SJSA1 (cell line): Measurements from ENCODE around the gene CAPZA1. TPM values are rescaled to one million over a fixed set of nuclear protein-coding genes. Genes with fewer than 3 reads are reported as not detected.

Experiments used
- DNase-seq, 2 experiments: peaks; one replicate each; pipeline ENCODE4 v3.0.0-alpha.2; 2015 to 2020; ENCODE audit warnings: low spot score in 2 of 2, low read depth in 1 of 2
- H3K27ac ChIP-seq: fragments of 250-450 bp; sonication (Bioruptor Pico); 2 replicates; pipeline ENCODE4 v1.5.1; 2020; ENCODE audit warnings: mild to moderate bottlenecking, moderate library complexity
- H3K27me3 ChIP-seq: fragments of 250-450 bp; sonication (Bioruptor Pico); replicated peaks from 2 replicates; pipeline ENCODE4 v1.5.1; 2020; ENCODE audit warnings: mild to moderate bottlenecking, moderate library complexity
- H3K36me3 ChIP-seq: fragments of 250-450 bp; sonication (Bioruptor Pico); 2 replicates; pipeline ENCODE4 v1.5.1; 2020; ENCODE audit warnings: mild to moderate bottlenecking
- H3K4me1 ChIP-seq: fragments of 250-450 bp; sonication (Bioruptor Pico); replicated peaks from 2 replicates; pipeline ENCODE4 v1.6.1; 2021; ENCODE audit warnings: mild to moderate bottlenecking
- H3K4me3 ChIP-seq: fragments of 250-450 bp; sonication (Bioruptor Pico); 2 replicates; pipeline ENCODE4 v1.5.1; 2020; ENCODE audit warnings: mild to moderate bottlenecking
- H3K9me3 ChIP-seq: fragments of 250-450 bp; sonication (Bioruptor Pico); replicated peaks from 2 replicates; pipeline ENCODE4 v1.5.1; 2020; ENCODE audit warnings: mild to moderate bottlenecking
- total RNA-seq: library from RNA; depleted of rRNA; stranded (reverse); fragments of >200 nt; shearing (Covaris generic); gene quantifications from 2 replicates; pipeline ENCODE4 v1.2.3, GENCODE V29; 2014

The CAPZA1 gene
- total RNA-seq, 1 experiment from 2014 or later, result 301 TPM

- Histone ChIP-seq H3K4me1 (no peaks in the 10 kb centered on the region), H3K36me3 (peaks cover 85% of the 10 kb centered on the region), H3K4me3 (no peak overlapping the region), H3K27me3 (no peaks in the 10 kb centered on the region), H3K9me3 (no peaks in the 10 kb centered on the region), H3K27ac (no peak overlapping the region)
- no peak for DNase-seq
Observed at GRCh38 chr1:112692681-112693080, 73.0 kb downstream of the CAPZA1 start.

GRCh38 chr1:112693821-112694220 is 74.2 kb downstream of the CAPZA1 start:
- no peaks in the 10 kb centered on the region for H3K9me3 ChIP-seq
- no peak overlapping the region for H3K27ac ChIP-seq
- no peak for DNase-seq
- H3K36me3 ChIP-seq, result peaks cover 96% of the 10 kb centered on the region
- H3K27me3 ChIP-seq, result no peaks in the 10 kb centered on the region
- no peak overlapping the region for H3K4me3 ChIP-seq
- 0 out of 2 replicates have a peak, but pooled peaks cover 2% of the 10 kb centered on the region for H3K4me1 ChIP-seq

- peaks cover 6% of the 10 kb centered on the region for H3K4me1 ChIP-seq
- no peak for DNase-seq
Observed at GRCh38 chr1:112694363-112694929, 74.8 kb downstream of the CAPZA1 start.

GRCh38 chr1:112695276-112695675 is 75.6 kb downstream of the CAPZA1 start:
- Histone ChIP-seq H3K9me3 (no peaks in the 10 kb centered on the region), H3K27me3 (no peaks in the 10 kb centered on the region), H3K4me1 (peaks cover 14% of the 10 kb centered on the region), H3K4me3 (no peak overlapping the region), H3K36me3 (peaks cover 98% of the 10 kb centered on the region), H3K27ac (no peak overlapping the region)
- DNase-seq, result no peak

More at GRCh38 chr1:112694363-112694929, 74.8 kb downstream of the CAPZA1 start:
- no peak overlapping the region for H3K27ac ChIP-seq
- no peaks in the 10 kb centered on the region for H3K9me3 ChIP-seq
- H3K27me3 ChIP-seq, result no peaks in the 10 kb centered on the region
- H3K36me3 ChIP-seq, result peaks cover 98% of the 10 kb centered on the region
- no peak overlapping the region for H3K4me3 ChIP-seq

- H3K36me3 ChIP-seq, result peaks cover 93% of the 10 kb centered on the region
Observed at GRCh38 chr1:112696578-112697314, 77.1 kb downstream of the CAPZA1 start.

GRCh38 chr1:112697781-112698201 is 78.2 kb downstream of the CAPZA1 start:
- DNase-seq, result no peak
- Histone ChIP-seq H3K9me3 (no peaks in the 10 kb centered on the region), H3K27me3 (no peaks in the 10 kb centered on the region), H3K4me3 (no peak overlapping the region), H3K36me3 (peaks cover 93% of the 10 kb centered on the region), H3K27ac (no peak overlapping the region), H3K4me1 (peaks cover 39% of the 10 kb centered on the region)

More at GRCh38 chr1:112696578-112697314, 77.1 kb downstream of the CAPZA1 start:
- no peaks in the 10 kb centered on the region for H3K9me3 ChIP-seq
- no peak overlapping the region for H3K4me3 ChIP-seq
- H3K27me3 ChIP-seq, result no peaks in the 10 kb centered on the region
- DNase-seq, result no peak
- H3K4me1 ChIP-seq, result peaks cover 29% of the 10 kb centered on the region
- no peak overlapping the region for H3K27ac ChIP-seq

GRCh38 chr1:112698366-112699310 is 79.0 kb downstream of the CAPZA1 start:
- no peak overlapping the region for H3K27ac ChIP-seq
- H3K4me1 ChIP-seq, result peaks cover 42% of the 10 kb centered on the region
- H3K36me3 ChIP-seq, result peaks cover 93% of the 10 kb centered on the region

GRCh38 chr1:112699425-112700144 is 80.0 kb downstream of the CAPZA1 start:
- Histone ChIP-seq H3K9me3 (no peaks in the 10 kb centered on the region), H3K36me3 (peaks cover 93% of the 10 kb centered on the region), H3K4me1 (peaks cover 51% of the 10 kb centered on the region), H3K27me3 (no peaks in the 10 kb centered on the region), H3K27ac (peak overlapping the region; percentile 78), H3K4me3 (no peak overlapping the region)
- DNase-seq, result no peak

More at GRCh38 chr1:112698366-112699310, 79.0 kb downstream of the CAPZA1 start:
- H3K4me3 ChIP-seq, result no peak overlapping the region
- no peaks in the 10 kb centered on the region for H3K9me3 ChIP-seq
- DNase-seq, result no peak
- no peaks in the 10 kb centered on the region for H3K27me3 ChIP-seq

GRCh38 chr1:112700290-112701226 is 80.9 kb downstream of the CAPZA1 start:
- H3K4me1 ChIP-seq, result peaks cover 61% of the 10 kb centered on the region
- H3K27me3 ChIP-seq, result no peaks in the 10 kb centered on the region
- H3K36me3 ChIP-seq, result peaks cover 85% of the 10 kb centered on the region
- H3K9me3 ChIP-seq, result no peaks in the 10 kb centered on the region
- H3K4me3 ChIP-seq, result no peak overlapping the region
- peak overlapping the region; percentile 78 for H3K27ac ChIP-seq
- peak; percentile 99 for DNase-seq

- H3K4me1 ChIP-seq, result peaks cover 65% of the 10 kb centered on the region
- peaks cover 77% of the 10 kb centered on the region for H3K36me3 ChIP-seq
- H3K27ac ChIP-seq, result peak overlapping the region; percentile 78
- H3K27me3 ChIP-seq, result no peaks in the 10 kb centered on the region
- no peak for DNase-seq
- H3K4me3 ChIP-seq, result no peak overlapping the region
- no peaks in the 10 kb centered on the region for H3K9me3 ChIP-seq
Observed at GRCh38 chr1:112701227-112702066, 81.8 kb downstream of the CAPZA1 start.

GRCh38 chr1:112702067-112702395 is 82.4 kb downstream of the CAPZA1 start:
- Histone ChIP-seq H3K27ac (no peak overlapping the region), H3K4me3 (no peak overlapping the region), H3K36me3 (peaks cover 76% of the 10 kb centered on the region), H3K9me3 (no peaks in the 10 kb centered on the region), H3K27me3 (no peaks in the 10 kb centered on the region), H3K4me1 (peaks cover 65% of the 10 kb centered on the region)
- peak in 1 of 2 experiments; percentile 15 for DNase-seq
